Left renal cortex interstitium (tissue), 4 donors: ENCODE data around the gene DDR2. TPM values are rescaled to one million over a fixed set of nuclear protein-coding genes. Genes with fewer than 3 reads are reported as not detected.
"Not testable (repeated sequence)": the region's sequence is repeated elsewhere in the genome, so short reads cannot be mapped to it uniquely, and the experiment has no call there.

Experiments used
- DNase-seq, 4 donors: peaks; one replicate each; pipeline ENCODE4 v3.0.0-alpha.2; 2013; ENCODE audit warnings: low read depth in 4 of 4, low spot score in 2 of 4, missing footprints in 1 of 4
- polyA plus RNA-seq, 4 donors: library from polyadenylated mRNA; unstranded; fragments of 120-200 nt; gene quantifications; one replicate each; pipeline ENCODE4 v1.2.1, GENCODE V29; 2013; ENCODE audit not compliant: insufficient read length in 4 of 4

DDR2 gene
- polyA plus RNA-seq, 4 donors = 17.4 to 25.2 (median 22.3) TPM

- no peak for DNase-seq
Observed at GRCh38 chr1:162717548-162718184, 85.4 kb downstream of the DDR2 start.

DNA sequence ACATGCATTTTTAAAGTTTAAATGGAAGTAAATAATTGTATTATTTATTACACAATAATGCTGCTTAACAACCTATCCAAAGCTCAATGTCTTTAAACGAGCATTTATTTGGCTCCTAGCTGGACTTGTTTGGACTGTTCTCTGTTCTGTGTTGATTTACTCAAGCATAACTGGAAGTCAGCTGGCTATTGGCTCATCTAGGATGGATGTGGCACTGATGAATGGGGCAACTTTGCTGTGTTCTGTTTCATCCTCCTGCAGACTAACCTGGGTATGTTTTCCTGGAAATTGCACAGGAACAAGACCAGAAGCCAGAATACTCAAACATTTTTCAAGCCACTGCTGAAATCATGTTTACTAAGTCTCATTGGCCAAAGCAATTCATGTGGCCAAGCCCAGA, 87.4 kb downstream of the DDR2 start:
- DNase-seq = no peak

- DNase-seq = no peak
Observed at GRCh38 chr1:162720996-162721395, 88.7 kb downstream of the DDR2 start.

- DNase-seq = no peak
Observed at GRCh38 chr1:162721471-162721870, 89.2 kb downstream of the DDR2 start.

- DNase-seq = no peak
Observed at GRCh38 chr1:162722036-162722435, 89.8 kb downstream of the DDR2 start.

DNA sequence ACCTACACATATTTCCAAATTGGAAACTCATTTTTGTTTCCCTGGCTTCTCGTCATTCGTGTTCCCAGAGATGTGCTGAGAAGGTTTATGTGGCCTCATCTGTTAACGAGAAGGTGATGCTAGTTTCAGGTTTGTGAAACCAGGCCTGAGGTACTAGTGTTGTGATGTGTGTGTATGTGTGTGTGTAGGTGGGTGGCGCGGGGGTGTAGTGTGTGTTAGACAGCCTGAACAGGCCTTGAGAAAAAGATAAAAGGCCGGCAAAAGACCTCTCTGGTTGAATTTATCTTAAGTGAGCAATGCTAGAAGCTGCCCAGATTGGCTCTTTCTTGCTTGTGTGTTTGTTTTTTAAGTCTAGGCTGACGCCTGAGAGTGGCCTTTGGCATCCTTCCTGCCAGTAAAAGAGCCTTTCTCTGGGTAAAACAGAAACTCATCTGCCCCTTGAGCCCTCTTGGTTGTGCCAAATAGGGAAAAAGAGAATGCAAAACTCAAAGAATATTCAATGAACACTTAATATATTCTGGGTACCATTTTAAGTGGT, 92.4 kb downstream of the DDR2 start:
- DNase-seq = no peak

- no peak for DNase-seq
Observed at GRCh38 chr1:162725301-162725837, 93.1 kb downstream of the DDR2 start.

GRCh38 chr1:162726555-162726954, 94.3 kb downstream of the DDR2 start:
- no peak for DNase-seq

DNA sequence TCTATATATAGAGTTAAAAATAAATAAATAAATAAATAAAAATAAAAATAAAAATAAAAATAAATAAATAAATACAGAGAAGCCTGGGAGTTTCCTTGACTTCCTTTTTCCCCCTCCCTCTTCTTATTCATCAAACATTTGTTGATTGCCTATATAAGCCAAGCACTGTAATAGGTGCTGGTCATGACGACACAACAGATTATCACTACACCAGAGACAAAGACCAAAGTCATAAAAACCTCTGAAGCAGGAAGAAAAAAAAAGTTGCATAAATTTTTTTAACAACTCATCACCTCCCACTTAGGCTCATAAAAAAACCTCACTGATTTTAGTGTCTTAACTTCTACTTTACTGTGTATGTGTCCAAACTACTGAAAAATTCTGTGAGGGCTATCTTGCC, 95.2 kb downstream of the DDR2 start:
- not testable (repeated sequence) for DNase-seq

GRCh38 chr1:162728573-162728972, 96.3 kb downstream of the DDR2 start:
- no peak for DNase-seq

DNA sequence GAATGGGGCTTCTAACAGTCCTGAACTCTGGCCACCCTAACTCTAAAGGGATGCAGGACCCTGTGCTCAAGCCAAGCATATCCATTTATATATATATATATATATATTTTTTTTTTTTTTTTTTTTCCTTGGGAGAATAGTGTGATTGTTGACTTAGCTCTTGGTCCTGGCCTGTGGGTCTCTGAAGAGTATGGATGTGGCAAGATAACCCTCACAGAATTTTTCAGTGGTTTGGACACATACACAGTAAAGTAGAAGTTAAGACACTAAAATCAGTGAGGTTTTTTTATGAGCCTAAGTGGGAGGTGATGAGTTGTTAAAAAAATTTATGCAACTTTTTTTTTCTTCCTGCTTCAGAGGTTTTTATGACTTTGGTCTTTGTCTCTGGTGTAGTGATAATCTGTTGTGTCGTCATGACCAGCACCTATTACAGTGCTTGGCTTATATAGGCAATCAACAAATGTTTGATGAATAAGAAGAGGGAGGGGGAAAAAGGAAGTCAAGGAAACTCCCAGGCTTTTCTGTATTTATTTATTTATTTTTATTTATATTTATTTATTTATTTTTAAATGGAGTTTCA, 97.0 kb downstream of the DDR2 start:
- DNase-seq = not testable (repeated sequence)

DNA sequence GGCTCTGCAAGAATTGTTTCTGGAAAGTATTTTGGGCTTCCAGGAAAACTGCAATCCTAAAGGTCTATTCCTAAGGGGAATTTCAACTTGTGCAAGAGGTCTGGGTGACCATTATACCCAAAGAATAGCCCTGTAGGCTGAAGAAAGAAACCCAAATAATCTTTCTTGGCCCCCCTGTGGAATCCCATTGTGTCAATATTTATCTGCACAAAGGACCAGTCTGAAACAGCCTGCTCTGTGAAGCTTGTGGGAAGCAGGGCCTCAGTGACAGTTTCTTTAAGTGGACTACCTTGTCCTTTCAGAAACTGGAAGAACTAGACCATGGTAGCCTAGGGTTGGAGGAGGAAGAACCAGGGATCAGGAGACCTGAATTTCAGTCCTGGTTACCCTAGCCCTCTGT, 99.8 kb downstream of the DDR2 start:
- no peak for DNase-seq

DNA sequence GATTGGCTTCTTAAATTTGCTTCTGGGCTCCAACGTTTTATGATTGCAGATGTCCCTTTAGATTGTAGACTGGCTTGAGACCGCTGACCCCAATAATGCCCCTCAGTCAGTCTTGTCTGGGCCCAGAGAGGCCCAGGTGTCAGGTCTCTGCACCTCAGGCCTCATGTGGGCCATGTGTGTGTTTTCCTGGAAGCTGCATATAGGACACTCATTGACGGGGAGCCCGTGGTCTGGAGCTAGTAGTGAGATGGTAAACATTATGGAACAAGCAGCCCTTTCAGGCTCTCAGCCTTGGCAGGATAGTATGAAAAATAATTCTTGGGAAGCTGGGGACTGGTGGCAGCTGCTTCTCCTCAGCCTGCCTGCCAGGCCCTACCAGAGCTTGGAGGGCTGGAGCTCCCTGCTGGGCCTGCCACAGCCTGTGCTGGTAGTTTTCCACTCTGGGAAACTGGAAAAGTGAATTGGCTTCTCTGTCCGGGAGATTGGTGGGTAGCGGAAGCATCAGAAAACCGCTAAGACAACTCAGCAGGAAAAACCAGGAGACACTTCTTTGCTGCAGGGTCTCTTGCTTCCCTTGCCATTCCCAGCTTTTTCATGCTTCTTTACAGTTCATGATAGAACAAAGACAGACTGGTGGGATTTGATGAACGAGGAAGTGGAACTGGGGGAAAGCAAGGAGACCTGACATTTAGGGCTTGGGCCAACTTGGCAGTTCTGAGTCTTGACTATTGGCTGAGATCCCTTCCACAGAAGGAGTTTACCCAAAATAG, 100.5 kb downstream of the DDR2 start:
- DNase-seq = no peak

DNA sequence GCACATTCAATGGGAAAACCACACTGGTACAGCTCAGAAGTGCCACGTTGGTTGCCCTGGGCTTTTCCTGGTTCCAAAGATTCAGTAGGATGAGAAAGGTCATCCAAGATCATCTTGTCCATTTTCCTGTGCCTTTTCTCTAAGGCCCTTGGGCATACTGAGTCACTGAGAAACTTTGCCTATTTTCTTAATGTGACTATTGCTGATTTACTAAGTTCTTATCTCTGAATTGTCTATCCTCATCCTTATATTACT, 101.0 kb downstream of the DDR2 start:
- DNase-seq = no peak

DNA sequence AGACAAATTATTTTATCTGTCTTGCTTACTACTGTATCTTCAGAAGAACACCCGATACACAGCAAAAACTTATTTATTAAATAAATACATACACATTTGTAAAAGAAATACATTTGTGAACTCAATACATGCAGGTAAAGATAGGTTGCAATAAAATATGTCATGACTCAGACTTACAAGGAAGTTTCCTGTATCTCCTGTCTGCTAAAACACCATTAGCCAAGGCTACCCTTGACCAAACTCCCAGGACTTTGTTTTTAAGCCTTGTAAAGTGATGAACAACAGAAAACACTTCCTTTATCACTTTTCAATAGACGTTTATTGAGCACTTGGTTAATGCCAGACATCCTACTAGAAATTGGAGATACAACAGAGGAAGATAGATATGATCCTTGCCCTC, 101.8 kb downstream of the DDR2 start:
- DNase-seq = no peak

GRCh38 chr1:162736184-162736583, 103.9 kb downstream of the DDR2 start:
- DNase-seq = no peak

- DNase-seq = no peak
Observed at GRCh38 chr1:162736633-162737067, 104.4 kb downstream of the DDR2 start.

DNA sequence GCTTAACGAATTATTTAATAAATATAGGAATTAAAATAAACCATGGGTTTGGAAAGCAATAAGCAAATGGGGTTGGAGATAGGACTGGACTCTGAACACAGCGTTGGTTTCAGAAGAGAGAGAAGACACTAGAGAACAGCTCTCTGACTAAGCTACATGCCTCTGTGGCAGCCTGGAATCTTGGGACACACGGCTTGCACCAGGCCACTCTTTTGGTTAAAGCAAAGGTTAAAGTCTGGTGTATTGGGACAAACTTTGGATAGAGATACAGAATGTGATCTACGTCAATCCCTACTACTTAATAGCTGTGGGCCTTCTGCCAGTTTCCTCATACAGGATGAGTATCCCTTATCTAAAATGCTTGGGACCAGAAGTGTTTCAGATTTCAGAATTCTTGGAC, 108.5 kb downstream of the DDR2 start:
- DNase-seq = no peak

DNA sequence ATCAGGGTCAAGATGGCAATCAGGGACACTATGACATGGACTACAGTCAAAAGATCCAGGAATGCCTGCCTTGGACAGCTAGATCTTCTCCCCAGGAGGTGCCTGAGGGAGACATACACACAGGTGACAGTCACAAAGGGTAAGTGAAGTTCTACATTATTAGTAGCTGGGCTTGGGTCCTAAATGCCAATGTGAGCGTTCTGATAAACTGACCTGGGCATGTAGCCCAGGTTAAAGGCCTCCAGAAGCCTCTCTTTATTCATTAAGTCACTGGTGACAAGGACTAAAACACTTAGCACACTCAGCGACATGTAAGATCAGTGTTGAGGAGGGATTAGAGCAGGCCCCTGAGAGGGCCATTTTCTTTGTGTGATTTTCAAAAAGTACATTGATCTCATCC, 109.3 kb downstream of the DDR2 start:
- DNase-seq = no peak

- not testable (repeated sequence) for DNase-seq
Observed at GRCh38 chr1:162746264-162746942, 114.1 kb downstream of the DDR2 start.

- DNase-seq = no peak
Observed at GRCh38 chr1:162753001-162753658, 120.9 kb downstream of the DDR2 start.
